PC-3 (cell line): ENCODE measurements around the gene PIEZO1.

Experiments
- EZH2 ChIP-seq: fragments of 300-600 bp; sonication (generic); IDR thresholded peaks from one replicate; pipeline ENCODE4 v1.6.1; 2017; ENCODE audit warnings: antibody characterized with exemption, mild to moderate bottlenecking, low read length; ENCODE audit not compliant: unreplicated experiment
- TF ChIP-seq, protein P1 (sequence below): fragments of 300-600 bp; sonication (generic); conservative IDR thresholded peaks from 2 replicates; pipeline ENCODE4 v1.5.1; 2017; ENCODE audit warnings: antibody characterized with exemption, low read depth, mild to moderate bottlenecking, low read length

DNA sequence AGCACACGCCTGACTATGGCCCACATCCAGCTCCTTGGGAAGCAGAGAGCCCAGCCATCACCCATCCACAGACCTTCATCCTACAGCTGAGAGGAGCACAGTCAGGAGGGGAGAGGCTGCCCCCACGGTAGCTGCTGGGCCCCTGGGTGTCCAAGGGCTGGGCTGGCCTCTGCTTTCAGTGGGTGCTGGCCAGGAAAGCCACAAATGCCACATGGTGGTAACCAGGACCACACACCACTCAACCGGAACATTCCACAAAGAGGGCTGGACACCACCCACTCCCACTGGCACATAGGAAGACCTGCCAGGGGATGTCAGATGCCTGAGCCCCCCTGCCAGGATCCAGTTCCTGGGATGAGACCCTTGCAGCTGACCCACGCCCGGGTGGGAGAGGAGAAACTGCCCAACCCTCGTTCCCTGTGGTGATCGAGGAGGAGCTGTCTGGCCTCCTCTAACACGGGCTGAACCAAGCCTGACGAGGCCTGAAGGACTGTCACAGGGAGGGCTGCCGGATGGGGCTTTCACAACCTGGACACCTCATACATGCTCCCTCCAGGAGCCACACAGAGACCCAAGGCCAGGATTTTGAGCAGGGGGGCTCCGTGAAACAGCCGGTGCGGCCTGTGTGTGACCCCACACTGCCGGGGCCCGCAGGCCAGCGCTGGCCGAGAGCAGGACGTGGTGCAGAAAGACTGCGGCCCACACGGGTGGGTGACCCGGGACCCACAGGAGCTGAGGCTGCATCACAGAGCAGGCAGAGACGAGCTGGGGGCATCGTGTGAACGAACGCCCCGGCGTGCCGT, 30.7 kb downstream of the PIEZO1 start:
- TF ChIP-seq, protein P1, sequence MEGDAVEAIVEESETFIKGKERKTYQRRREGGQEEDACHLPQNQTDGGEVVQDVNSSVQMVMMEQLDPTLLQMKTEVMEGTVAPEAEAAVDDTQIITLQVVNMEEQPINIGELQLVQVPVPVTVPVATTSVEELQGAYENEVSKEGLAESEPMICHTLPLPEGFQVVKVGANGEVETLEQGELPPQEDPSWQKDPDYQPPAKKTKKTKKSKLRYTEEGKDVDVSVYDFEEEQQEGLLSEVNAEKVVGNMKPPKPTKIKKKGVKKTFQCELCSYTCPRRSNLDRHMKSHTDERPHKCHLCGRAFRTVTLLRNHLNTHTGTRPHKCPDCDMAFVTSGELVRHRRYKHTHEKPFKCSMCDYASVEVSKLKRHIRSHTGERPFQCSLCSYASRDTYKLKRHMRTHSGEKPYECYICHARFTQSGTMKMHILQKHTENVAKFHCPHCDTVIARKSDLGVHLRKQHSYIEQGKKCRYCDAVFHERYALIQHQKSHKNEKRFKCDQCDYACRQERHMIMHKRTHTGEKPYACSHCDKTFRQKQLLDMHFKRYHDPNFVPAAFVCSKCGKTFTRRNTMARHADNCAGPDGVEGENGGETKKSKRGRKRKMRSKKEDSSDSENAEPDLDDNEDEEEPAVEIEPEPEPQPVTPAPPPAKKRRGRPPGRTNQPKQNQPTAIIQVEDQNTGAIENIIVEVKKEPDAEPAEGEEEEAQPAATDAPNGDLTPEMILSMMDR, result no peak
- TF ChIP-seq EZH2, result no peak
